ENCODE results near the gene EPHB1.

DNA sequence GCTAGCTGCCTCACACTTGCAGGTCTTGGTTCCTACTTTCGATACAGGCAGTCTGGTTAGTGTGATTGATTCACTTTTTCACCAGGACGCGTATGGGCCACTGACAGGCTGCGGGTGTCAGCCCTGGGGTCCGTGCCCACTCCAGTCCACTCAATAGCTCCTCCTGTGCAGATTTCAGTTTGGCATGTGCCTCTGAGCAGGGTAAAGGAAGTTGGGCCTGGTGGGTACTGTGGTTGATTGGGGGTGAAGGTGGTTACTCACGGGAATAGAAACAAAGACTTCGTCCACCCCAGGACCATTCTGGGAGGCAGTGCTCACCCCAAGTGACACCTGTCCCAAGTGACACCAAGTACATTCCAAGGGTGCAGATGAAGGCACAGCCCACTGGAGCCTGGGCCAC is 62.3 kb downstream of the EPHB1 start:
- TF ChIP-seq, protein P1, sequence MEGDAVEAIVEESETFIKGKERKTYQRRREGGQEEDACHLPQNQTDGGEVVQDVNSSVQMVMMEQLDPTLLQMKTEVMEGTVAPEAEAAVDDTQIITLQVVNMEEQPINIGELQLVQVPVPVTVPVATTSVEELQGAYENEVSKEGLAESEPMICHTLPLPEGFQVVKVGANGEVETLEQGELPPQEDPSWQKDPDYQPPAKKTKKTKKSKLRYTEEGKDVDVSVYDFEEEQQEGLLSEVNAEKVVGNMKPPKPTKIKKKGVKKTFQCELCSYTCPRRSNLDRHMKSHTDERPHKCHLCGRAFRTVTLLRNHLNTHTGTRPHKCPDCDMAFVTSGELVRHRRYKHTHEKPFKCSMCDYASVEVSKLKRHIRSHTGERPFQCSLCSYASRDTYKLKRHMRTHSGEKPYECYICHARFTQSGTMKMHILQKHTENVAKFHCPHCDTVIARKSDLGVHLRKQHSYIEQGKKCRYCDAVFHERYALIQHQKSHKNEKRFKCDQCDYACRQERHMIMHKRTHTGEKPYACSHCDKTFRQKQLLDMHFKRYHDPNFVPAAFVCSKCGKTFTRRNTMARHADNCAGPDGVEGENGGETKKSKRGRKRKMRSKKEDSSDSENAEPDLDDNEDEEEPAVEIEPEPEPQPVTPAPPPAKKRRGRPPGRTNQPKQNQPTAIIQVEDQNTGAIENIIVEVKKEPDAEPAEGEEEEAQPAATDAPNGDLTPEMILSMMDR (IDR thresholded peaks at IDR 0.05) = no peak
- no peak for TF ChIP-seq POLR2A (IDR thresholded peaks at IDR 0.05)
